ENCODE data around the gene TMEM231. TPM values are rescaled to one million over a fixed set of nuclear protein-coding genes. Genes with fewer than 3 reads are reported as not detected.

The TMEM231 gene
- polyA plus RNA-seq, 3 donors = 0.27 to 0.75 (median 0.72) TPM

DNA sequence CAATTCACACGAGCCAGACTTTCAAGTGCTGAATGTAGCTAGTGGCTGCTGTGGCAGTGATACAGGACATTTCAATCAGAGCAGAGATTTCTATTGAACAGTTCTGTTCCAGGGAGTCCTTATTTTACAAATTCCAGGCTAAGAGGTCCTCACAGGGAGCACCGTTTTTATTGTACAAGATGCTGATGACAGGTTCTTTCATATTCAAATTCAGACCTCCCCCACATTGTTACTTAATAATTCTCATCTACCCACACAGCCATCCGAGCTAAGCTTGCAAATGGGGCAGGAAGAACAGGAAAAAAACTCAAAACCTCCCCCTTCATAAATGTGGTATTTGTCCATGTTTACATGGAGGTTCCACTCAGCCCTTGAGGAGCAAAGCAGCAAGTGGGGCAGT, 19.9 kb upstream of the TMEM231 start:
- Mint-ChIP-seq H3K36me3 (peaks cover 78 to 90% of the 10 kb centered on the region in 2 donors), H3K9me3 (no peaks in the 10 kb centered on the region), H3K4me3 (no peak overlapping the region), H3K27me3 (ENCODE audit: low read depth in 3 of 3) (no peaks in the 10 kb centered on the region), H3K27ac (peak overlapping the region in 1 of 7 donors; percentile 60), H3K4me1 (peaks cover 28% of the 10 kb centered on the region)
- Histone ChIP-seq H3K9ac (ENCODE audit: insufficient read depth, low read length, poor library complexity, severe bottlenecking) (no peak overlapping the region), H3K4me3 (replicated peaks in 1 of 3; ENCODE audit: low read depth in 2 of 3, low read length in 3 of 3) (no peak overlapping the region), H3K27me3 (ENCODE audit: control insufficient read depth in 2 of 2, insufficient read depth in 2 of 2, low read length in 2 of 2) (no peaks in the 10 kb centered on the region), H3K79me2 (ENCODE audit: insufficient read depth, low read length) (peaks cover 19% of the 10 kb centered on the region), H3K4me1 (ENCODE audit: control insufficient read depth in 1 of 2, insufficient read depth in 2 of 2, low read length in 2 of 2) (peaks cover 5 to 17% of the 10 kb centered on the region in 2 donors), H4K20me1 (ENCODE audit: insufficient read depth, low read length) (peaks cover 56% of the 10 kb centered on the region), H2AFZ (ENCODE audit: insufficient read depth, low read depth, low read length, poor library complexity, severe bottlenecking) (no peak overlapping the region), H3K27ac (ENCODE audit: low read depth in 1 of 2, low read length in 2 of 2) (no peak overlapping the region), H3K9me3 (replicated peaks in 1 of 2; ENCODE audit: control insufficient read depth in 1 of 2, insufficient read depth in 1 of 2, low read length in 2 of 2) (no peaks in the 10 kb centered on the region), H3K36me3 (replicated peaks in 1 of 2; ENCODE audit: control insufficient read depth in 1 of 2, insufficient read depth in 2 of 2, low read length in 2 of 2) (peaks cover 74 to 97% of the 10 kb centered on the region in 2 donors), H3K4me2 (replicated peaks; ENCODE audit: extremely low read depth, low read length, poor library complexity, severe bottlenecking) (no peak overlapping the region)
- TF ChIP-seq CTCF (IDR thresholded peaks at IDR 0.05) = no peak
- DNase-seq = no peak
- intact Hi-C loops (cut with micrococcal nuclease) = no loop called here
- WGBS (ENCODE audit: insufficient coverage) = 100% methylated on average over 1 of the region's 3 CpGs

- no peak for DNase-seq
- Histone ChIP-seq H3K9ac (ENCODE audit: insufficient read depth, low read length, poor library complexity, severe bottlenecking) (no peak overlapping the region), H3K4me2 (replicated peaks; ENCODE audit: extremely low read depth, low read length, poor library complexity, severe bottlenecking) (no peak overlapping the region), H2AFZ (ENCODE audit: insufficient read depth, low read depth, low read length, poor library complexity, severe bottlenecking) (no peak overlapping the region), H4K20me1 (ENCODE audit: insufficient read depth, low read length) (peaks cover 75% of the 10 kb centered on the region), H3K27ac (ENCODE audit: low read depth in 1 of 2, low read length in 2 of 2) (peak overlapping the region in 1 of 2 donors; percentile 4), H3K79me2 (ENCODE audit: insufficient read depth, low read length) (peaks cover 19% of the 10 kb centered on the region), H3K4me1 (ENCODE audit: control insufficient read depth in 1 of 2, insufficient read depth in 2 of 2, low read length in 2 of 2) (peaks cover 21 to 32% of the 10 kb centered on the region in 2 donors), H3K4me3 (replicated peaks in 1 of 3; ENCODE audit: low read depth in 2 of 3, low read length in 3 of 3) (no peak overlapping the region), H3K9me3 (replicated peaks in 1 of 2; ENCODE audit: control insufficient read depth in 1 of 2, insufficient read depth in 1 of 2, low read length in 2 of 2) (no peaks in the 10 kb centered on the region), H3K27me3 (ENCODE audit: control insufficient read depth in 2 of 2, insufficient read depth in 2 of 2, low read length in 2 of 2) (no peaks in the 10 kb centered on the region), H3K36me3 (replicated peaks in 1 of 2; ENCODE audit: control insufficient read depth in 1 of 2, insufficient read depth in 2 of 2, low read length in 2 of 2) (peaks cover 72 to 95% of the 10 kb centered on the region in 2 donors)
- H3K4me1 Mint-ChIP-seq = peaks cover 42% of the 10 kb centered on the region
- H3K4me3 Mint-ChIP-seq = no peak overlapping the region
- H3K27ac Mint-ChIP-seq = peak overlapping the region in 1 of 7 donors; percentile 46
- intact Hi-C loops (cut with micrococcal nuclease) = no loop called here
- no peaks in the 10 kb centered on the region for H3K27me3 Mint-ChIP-seq (ENCODE audit: low read depth in 3 of 3)
- WGBS (ENCODE audit: insufficient coverage) = 92% methylated on average over 5 of the region's 5 CpGs
- no peak for TF ChIP-seq CTCF (IDR thresholded peaks at IDR 0.05)
- no peaks in the 10 kb centered on the region for H3K9me3 Mint-ChIP-seq
- H3K36me3 Mint-ChIP-seq = peaks cover 74 to 85% of the 10 kb centered on the region in 2 donors
Measured at GRCh38 chr16:75573955-75574354, 17.9 kb upstream of the TMEM231 start.

Data from CD14-positive monocyte (primary cell).